GM12892 (cell line): ENCODE data around the gene SLC17A9.

ENCODE experiments used
- DNase-seq: peaks from one replicate; pipeline ENCODE4 v3.0.0; 2011; ENCODE audit not compliant: insufficient read length
- FAIRE-seq: peaks from 2 replicates; lab custom pipeline; 2011; peaks lifted over from hg19 to GRCh38; lab: Jason Lieb, UNC
- POLR2A ChIP-seq: IDR thresholded peaks from 2 replicates; pipeline ENCODE4 v1.6.1; 2011; ENCODE audit warnings: low read depth, low read length, control low read depth
- POLR2AphosphoS5 ChIP-seq: IDR thresholded peaks from 2 replicates; pipeline ENCODE4 v1.6.1; 2011; ENCODE audit warnings: low read depth, low read length, control low read depth
- TAF1 ChIP-seq: IDR thresholded peaks from 2 replicates; pipeline ENCODE4 v1.6.1; 2011; ENCODE audit warnings: low read depth, mild to moderate bottlenecking, control low read depth, low read length, borderline replicate concordance

Gene SLC17A9

DNA sequence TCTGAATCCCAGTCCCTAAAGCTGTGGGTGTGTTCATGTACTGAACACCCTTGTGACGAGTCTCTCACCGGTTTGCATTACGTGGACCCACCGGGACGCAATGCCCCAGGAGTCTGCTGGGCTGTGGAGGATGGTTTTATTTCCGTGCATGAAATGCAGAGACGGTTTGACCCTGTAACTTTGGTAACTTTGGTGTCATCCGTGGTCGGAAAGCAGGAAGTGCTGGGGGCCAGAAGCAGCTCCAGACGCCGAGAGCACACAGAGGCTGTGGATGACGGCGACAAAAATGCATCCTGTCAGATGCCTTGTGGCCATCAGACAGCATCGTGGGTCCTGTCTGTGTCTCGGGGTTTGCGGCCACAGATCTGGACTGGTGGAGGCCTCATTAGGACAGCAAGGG is 47.1 kb downstream of the SLC17A9 start:
- TF ChIP-seq POLR2A (no peak), POLR2AphosphoS5 (no peak), TAF1 (no peak)

DNA sequence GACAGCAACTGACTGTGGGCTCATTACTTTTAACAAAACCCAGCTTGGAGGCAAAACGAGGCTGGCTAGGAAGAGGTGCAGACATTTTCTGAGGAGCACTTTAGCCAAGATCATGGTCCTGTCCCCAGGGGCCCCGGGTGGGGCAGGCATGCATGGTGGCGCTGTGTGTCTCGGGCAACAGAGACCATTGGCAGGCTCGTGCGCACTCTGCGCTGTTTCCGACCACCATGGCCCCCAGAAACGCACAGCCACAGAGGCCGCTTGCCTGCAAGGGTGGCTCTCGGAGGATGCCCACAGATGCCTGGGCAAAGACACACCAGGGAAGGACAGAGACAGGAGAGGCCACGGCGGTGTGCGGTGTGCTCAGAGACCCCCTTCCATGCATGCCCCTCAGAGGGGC is 47.5 kb downstream of the SLC17A9 start:
- no peak for TF ChIP-seq POLR2A
- DNase-seq, result no peak
- no peak for FAIRE-seq

More for the DNA sequence above, 47.1 kb downstream of the SLC17A9 start:
- FAIRE-seq (no peak), DNase-seq (no peak)

DNA sequence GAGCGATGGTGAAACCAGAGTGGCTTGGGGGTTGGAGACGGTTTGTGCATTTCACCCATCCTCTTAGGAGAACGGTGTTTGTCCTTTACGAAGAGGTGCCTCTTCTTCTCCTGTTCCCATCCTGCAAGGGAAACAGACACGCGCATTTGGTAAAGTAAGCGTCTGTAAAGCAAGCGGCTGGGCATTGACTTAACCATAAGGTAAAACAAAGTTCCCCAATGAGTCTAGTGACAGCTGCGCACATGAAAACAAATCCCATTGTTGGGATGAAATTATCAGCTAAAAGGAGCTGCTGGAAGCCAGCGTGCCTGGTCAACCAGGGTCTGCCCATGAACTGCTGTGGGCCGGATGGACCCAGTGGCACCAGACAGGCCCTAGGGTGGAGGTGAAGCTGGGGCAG is 48.4 kb downstream of the SLC17A9 start:
- TF ChIP-seq POLR2AphosphoS5, result no peak
- TF ChIP-seq POLR2A, result no peak
- no peak for TF ChIP-seq TAF1
- DNase-seq (no peak), FAIRE-seq (no peak)

DNA sequence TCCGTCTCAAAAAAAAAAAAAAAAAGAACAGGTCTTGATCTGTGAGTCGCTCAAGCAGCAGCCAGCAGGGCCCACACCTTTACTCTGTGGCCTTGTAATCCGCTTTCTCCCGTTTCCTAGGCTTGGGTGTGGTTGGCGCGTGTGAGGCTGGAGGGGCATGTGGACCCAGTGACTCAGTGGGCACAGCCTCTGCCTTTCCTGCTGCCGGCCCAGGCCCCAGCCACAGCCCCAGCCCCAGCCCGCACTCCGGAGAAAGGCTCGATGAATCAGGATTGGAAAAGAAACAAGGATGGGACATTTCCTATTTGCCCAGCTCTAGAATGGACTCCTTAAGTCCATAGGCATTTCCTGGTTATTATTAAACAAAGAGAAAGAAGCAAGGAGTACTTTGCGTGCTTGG is 50.0 kb downstream of the SLC17A9 start:
- FAIRE-seq (no peak), DNase-seq (no peak)
- no peak for TF ChIP-seq POLR2A
- no peak for TF ChIP-seq POLR2AphosphoS5
- no peak for TF ChIP-seq TAF1

DNA sequence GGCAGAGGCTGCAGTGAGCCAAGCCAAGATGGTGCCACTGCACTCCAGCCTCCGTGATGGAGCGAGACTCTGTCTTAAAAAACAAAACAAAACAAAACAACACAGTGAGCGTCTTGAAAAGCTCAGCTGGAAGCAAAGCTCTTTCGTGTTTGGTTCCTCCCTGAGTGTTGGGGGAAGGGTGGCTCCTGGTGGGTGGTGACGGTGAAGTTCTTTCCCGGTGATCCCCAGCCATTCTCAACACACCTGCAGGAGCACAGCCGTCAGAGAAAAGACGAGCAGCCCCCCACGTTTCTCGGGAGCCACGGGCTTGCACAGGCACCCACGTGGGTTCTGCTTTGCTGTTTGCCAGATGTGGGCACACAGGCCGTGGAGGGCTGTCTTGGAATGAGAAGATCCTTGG is 51.0 kb downstream of the SLC17A9 start:
- FAIRE-seq (no peak), DNase-seq (no peak)
- TF ChIP-seq POLR2AphosphoS5 (no peak), TAF1 (no peak), POLR2A (no peak)

DNA sequence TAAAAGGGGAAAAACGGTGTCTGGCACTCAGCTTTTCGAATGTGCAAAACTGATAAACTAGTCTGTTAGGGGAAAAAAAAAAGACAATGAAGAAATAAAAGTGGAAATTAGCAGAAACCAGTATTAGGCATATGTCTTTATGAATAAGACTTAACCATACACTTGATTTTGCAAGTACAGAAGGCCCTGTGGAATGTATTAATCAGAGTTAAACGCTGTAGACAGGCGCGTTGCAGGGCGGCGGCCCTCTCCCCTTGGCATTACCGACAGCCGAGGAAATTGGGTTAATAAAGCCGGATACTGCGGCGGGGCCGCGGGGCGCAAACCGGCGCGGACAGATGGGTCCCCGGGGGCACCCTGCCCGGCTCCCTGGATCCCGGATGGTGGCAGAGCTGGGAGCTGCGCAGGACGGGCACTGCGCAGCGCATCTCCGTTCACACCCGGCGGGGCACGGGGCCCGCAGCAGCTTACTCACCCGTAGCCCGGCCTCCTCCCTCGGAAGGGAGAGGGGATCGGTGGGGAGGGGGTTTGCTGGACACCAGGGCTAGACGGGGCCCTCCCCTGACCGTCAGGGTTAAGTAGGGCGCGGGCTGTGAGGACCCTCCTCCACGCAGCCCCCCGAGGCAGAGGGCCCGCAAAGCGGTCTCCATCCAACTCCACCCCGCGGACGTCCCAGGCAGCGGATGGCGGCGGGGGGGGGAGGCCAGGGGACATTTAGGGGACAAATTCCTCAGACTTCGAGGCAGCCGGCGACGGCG is 52.3 kb downstream of the SLC17A9 start:
- no peak for TF ChIP-seq TAF1
- no peak for TF ChIP-seq POLR2A
- FAIRE-seq (no peak), DNase-seq (no peak)

DNA sequence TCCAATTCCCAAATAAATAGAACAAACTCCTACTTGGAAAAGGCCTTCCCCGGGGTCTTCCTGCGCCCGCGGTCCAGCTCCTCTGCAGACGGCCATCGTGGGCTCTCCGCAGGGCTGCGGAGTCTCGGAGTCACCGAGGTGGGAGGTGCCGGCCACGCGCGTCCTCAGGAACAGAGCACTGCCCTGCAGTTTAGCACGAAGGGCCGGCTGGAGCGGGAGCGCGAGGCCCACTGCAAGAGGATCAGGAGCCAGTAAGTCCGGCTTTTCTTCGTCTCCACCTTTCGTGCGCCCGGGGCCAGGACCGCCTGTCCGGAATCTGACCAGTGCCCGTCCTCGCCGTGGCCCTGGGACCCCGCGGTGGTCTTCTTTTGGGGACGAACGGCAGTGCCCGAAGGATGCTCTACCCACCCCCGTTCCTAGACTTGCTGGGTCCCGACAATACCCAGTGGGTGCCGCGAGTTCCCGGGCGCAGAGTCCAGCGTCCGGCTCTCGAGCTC is 52.9 kb downstream of the SLC17A9 start:
- TF ChIP-seq POLR2A (no peak), TAF1 (no peak), POLR2AphosphoS5 (no peak)
- no peak for FAIRE-seq
- no peak for DNase-seq

DNA sequence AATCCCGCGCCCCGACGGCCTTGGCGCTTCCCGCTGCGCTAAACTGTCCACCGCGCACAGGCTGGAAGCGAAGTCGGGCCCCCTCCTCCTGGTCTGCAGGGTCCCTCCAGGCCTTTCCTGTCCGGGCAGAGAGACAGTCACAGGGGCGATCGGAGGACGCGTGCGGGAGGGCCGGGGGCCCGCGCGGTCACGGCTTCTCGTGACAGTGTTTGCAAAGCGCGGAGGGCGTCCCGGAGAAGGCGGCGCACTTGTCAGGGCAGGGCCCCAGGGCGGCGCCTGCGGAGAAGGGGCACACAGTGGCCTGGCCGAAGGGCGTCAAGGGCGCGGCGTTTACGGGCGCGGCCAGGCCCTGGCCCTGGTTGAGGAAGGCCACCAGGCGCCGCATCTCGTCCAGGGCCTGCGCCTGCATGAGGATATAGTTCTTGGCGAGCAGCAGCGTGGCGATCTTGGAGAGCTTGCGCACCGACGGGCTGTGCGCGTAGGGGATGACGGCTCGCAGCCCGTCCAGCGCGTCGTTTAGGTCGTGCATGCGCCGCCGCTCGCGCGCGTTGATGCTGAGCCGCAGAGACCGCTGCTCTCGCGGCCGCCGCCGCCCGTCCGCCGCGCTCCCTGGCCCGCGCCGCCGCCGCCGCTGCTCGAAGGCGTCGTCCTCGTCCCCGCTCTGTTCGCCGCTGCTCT is 53.5 kb downstream of the SLC17A9 start:
- no peak for FAIRE-seq
- DNase-seq, result no peak
- no peak for TF ChIP-seq TAF1
- no peak for TF ChIP-seq POLR2A
- no peak for TF ChIP-seq POLR2AphosphoS5

DNA sequence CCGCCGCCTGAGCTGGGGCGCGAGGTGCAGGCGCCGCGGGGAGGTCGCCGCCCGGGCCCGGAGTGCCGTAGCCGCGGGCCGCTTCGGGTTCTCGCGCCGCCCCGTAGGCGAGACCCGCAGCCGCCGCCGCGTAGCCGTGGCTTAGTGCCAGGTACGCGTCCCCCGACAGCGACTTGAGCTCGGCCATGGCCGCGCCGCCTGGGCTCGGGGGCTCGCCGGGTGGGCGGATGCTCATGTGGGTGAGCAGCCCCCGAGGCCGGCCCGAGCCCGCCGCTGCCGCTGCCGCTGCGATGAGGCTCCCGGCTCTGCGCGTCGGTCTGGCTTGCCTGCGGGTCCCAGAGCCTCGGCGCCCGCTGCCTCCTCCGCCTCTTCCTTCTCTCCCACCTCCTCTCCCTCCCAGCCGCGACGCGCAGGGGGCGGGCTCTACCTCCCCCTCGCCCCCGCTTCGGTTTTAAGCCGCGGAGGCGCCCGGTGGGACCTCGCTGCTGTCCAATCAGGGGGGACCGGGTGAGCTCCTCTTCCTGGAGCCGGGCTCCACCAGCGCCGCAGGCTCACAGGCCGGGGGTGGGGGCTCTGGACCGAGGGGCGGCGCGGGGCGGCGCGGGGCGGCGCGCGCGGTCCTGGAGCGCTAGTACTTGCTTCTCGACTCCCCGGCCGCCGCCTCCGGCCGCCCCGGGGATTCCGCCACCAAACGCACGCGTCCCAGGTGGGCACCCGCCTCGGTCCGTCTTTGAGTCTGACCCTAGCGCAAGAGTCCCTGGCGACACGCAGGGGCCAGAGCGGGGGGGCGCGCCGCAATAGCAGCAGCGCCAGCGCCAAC is 54.2 kb downstream of the SLC17A9 start, which contains the start of gene BHLHE23:
BHLHE23 (minus strand) TSS at position 425 of the 820 bp plus-strand sequence; CDS start at position 235, 190 bp downstream.
- no peak for DNase-seq
- no peak for FAIRE-seq
- TF ChIP-seq POLR2A, result no peak
- no peak for TF ChIP-seq POLR2AphosphoS5
- TF ChIP-seq TAF1, result no peak

DNA sequence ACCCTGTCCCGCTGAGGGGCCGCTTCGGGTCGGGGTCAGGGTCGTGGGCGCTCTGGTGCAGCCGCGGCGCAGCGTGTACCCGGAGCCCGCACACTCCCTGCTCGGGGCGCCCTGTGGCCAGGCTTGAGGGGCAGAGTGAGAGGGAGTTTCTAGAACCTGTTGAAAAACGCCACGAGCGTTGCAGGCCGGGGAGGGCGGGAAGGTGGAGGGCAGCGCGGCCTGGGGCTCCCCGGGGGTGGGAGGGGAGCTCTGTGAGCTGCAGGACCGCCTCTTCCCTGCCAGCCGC is 54.8 kb downstream of the SLC17A9 start:
- FAIRE-seq (no peak), DNase-seq (no peak)
- TF ChIP-seq POLR2A (no peak), TAF1 (no peak), POLR2AphosphoS5 (no peak)

DNA sequence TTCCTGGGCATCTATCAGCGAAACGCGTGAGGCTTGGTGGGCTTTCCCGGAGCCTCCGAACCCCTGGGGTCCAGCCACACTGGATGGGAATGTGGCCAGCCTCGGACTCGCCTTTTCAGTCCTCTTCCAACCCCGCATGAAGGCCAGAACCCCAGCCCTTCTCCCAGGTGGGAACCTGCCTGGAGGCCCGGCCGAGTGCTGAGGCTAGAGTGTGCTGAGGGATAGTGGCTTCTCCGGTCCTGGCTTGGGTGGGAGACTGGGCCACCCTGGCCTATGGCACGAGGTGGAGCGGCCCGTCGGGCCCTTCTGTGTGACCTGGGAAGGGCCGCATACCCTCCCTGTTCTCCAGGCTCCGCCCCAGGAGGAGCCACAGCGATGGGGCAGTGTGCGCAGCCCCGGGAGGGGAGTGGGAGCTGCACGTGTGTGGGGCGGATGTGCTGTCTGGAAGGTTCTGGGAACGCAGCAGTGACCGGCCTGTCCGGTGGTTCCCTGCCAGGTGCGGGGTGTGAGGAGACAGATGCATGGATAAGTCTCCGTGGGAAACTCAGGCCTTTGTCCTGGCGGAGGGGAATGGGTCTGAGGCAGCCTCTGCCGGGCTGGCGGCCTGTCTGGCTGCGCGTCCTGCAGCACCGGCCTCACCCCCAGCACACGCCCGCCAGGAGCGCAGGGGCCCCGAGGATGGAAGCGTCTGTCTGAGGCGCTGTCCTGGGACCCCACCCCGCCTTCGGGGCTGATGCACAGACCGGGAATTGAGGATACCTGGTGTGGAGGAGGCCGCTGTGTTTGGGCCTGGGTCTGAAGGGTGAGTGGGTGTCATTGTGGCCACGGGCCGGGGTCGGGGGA is 55.4 kb downstream of the SLC17A9 start:
- DNase-seq (no peak), FAIRE-seq (no peak)
- TF ChIP-seq TAF1, result no peak
- TF ChIP-seq POLR2A, result no peak
- no peak for TF ChIP-seq POLR2AphosphoS5

DNA sequence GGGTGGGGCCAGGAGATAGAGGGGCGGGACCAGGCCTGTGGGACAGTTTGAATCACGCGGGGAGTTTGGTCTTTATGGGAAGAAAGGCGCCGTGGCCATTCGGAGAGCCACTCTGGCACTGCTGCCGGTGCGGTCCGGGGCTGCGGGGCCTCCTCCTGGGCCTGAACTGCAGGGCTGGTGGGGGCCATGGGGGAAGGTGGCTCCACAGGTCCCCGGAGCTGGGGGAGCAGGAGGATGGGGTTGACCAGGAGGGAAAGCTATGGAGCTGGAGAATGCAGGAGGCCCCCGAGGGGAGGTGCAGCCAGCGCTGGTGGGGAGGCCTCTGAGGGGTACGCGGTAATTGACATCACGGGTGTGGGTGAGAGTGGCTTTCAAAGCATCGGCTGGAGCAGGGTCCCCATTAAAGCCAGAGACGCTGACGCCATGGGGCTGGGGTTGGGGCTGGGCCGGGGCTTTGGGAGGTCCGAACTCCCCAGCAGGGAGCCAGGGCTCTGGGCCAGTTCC is 56.1 kb downstream of the SLC17A9 start:
- no peak for DNase-seq
- TF ChIP-seq TAF1 (no peak), POLR2A (no peak), POLR2AphosphoS5 (no peak)
- no peak for FAIRE-seq
